Calu3 (cell line): ENCODE data around the gene ZNF750. TPM values are rescaled to one million over a fixed set of nuclear protein-coding genes. Genes with fewer than 3 reads are reported as not detected.

Experiments
- BruUV-seq: library from RNA; stranded (reverse); fragments of 400-500 nt; replicated peaks from 2 replicates; lab custom pipeline; 2021; lab: Mats Ljungman, UMichigan
- CTCF ChIA-PET: fragments of 300-600 bp; sonication (Branson Sonifier 250); formaldehyde crosslinking; loops from one replicate; lab custom pipeline; 2022; ENCODE audit warnings: antibody characterized with exemption; lab: Charles Lee
- DNase-seq: peaks from one replicate; pipeline ENCODE4 v3.0.0; 2022
- H3K27ac Mint-ChIP-seq: one replicate; pipeline ENCODE4 v1.8.0; 2022; ENCODE audit warnings: mixed read lengths; ENCODE audit not compliant: unreplicated experiment
- H3K27me3 Mint-ChIP-seq: one replicate; pipeline ENCODE4 v1.8.0; 2022; ENCODE audit warnings: mixed read lengths; ENCODE audit not compliant: unreplicated experiment
- H3K36me3 Mint-ChIP-seq: one replicate; pipeline ENCODE4 v1.8.0; 2022; ENCODE audit warnings: mild to moderate bottlenecking, moderate library complexity, mixed read lengths; ENCODE audit not compliant: insufficient read depth, unreplicated experiment
- H3K4me1 Mint-ChIP-seq: one replicate; pipeline ENCODE4 v1.8.0; 2022; ENCODE audit warnings: mild to moderate bottlenecking, low read depth, mixed read lengths; ENCODE audit not compliant: unreplicated experiment
- H3K4me3 Mint-ChIP-seq: one replicate; pipeline ENCODE4 v1.8.0; 2022; ENCODE audit warnings: mild to moderate bottlenecking, low read depth, moderate library complexity, mixed read lengths; ENCODE audit not compliant: unreplicated experiment
- H3K9me3 Mint-ChIP-seq: one replicate; pipeline ENCODE4 v1.8.0; 2022; ENCODE audit warnings: low read depth, mixed read lengths; ENCODE audit not compliant: unreplicated experiment
- intact Hi-C: fragments of 100-400 bp; cut with micrococcal nuclease; formaldehyde crosslinking; loops from one replicate; pipeline ENCODE4 v1.10.0; 2022; ENCODE audit not compliant: unreplicated experiment
- total RNA-seq: library from RNA; stranded (reverse); gene quantifications from 2 replicates; pipeline ENCODE4 v1.2.3, GENCODE V29; 2022
- TF ChIP-seq, protein P1 (sequence below): fragments of 200-600 bp; IDR thresholded peaks from one replicate; pipeline ENCODE4 v1.8.0; 2022; ENCODE audit warnings: antibody characterized with exemption; ENCODE audit not compliant: unreplicated experiment

The ZNF750 gene
- total RNA-seq, 1 experiment from 2014 or later = not detected

GRCh38 chr17:82859431-82860403 lies 19.9 kb upstream of the ZNF750 start:
- Mint-ChIP-seq H3K36me3 (peaks cover 29% of the 10 kb centered on the region), H3K9me3 (no peaks in the 10 kb centered on the region), H3K4me1 (peaks cover 28% of the 10 kb centered on the region), H3K4me3 (peak overlapping the region; percentile 55), H3K27ac (peak overlapping the region; percentile 62), H3K27me3 (no peaks in the 10 kb centered on the region)
- peak; percentile 81 for DNase-seq
- CTCF ChIA-PET = interaction anchor here (0.6 to 1.6 kb wide), 3 partner anchors 30 to 46 kb away, joined by 3 to 5 read pairs (median 4); no protein-coding TSS in a partner anchor
- TF ChIP-seq, protein P1, sequence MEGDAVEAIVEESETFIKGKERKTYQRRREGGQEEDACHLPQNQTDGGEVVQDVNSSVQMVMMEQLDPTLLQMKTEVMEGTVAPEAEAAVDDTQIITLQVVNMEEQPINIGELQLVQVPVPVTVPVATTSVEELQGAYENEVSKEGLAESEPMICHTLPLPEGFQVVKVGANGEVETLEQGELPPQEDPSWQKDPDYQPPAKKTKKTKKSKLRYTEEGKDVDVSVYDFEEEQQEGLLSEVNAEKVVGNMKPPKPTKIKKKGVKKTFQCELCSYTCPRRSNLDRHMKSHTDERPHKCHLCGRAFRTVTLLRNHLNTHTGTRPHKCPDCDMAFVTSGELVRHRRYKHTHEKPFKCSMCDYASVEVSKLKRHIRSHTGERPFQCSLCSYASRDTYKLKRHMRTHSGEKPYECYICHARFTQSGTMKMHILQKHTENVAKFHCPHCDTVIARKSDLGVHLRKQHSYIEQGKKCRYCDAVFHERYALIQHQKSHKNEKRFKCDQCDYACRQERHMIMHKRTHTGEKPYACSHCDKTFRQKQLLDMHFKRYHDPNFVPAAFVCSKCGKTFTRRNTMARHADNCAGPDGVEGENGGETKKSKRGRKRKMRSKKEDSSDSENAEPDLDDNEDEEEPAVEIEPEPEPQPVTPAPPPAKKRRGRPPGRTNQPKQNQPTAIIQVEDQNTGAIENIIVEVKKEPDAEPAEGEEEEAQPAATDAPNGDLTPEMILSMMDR = no peak
- TSS peak; percentile 91 for BruUV-seq
- intact Hi-C loops = no loop called here

GRCh38 chr17:82858376-82859126 lies 18.7 kb upstream of the ZNF750 start:
- H3K36me3 Mint-ChIP-seq = peaks cover 29% of the 10 kb centered on the region
- TF ChIP-seq, protein P1 = no peak
- H3K4me3 Mint-ChIP-seq = peak overlapping the region; percentile 15
- intact Hi-C loops = no loop called here
- no peaks in the 10 kb centered on the region for H3K9me3 Mint-ChIP-seq
- H3K27me3 Mint-ChIP-seq = no peaks in the 10 kb centered on the region
- peak; percentile 74 for DNase-seq
- CTCF ChIA-PET = interaction anchor here (0.6 to 1.6 kb wide), 3 partner anchors 31 to 66 kb away, joined by 3 to 4 read pairs (median 3); no protein-coding TSS in a partner anchor
- no TSS peak for BruUV-seq
- H3K27ac Mint-ChIP-seq = peak overlapping the region; percentile 41
- H3K4me1 Mint-ChIP-seq = peaks cover 28% of the 10 kb centered on the region

DNA sequence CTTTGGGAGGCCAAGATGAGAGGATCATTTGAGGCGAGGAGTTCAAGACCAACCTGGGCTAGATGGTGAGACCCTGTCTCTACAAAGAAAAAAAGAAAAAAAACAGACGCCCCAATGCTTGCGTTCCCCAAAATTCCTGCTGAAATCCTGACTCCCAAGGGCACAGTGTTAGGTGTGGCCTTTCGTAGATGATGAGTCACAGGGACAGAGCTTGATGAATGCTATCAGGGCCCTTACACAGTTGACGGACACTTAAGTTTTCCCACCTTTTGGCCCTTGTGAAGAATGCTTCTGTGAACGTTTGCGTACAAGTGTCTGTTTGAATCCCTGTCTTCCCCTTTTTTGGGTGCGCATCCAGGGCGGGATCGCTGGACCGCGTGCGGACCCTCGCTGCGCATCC lies 16.5 kb upstream of the ZNF750 start:
- Mint-ChIP-seq H3K4me1 (peaks cover 28% of the 10 kb centered on the region), H3K36me3 (peaks cover 29% of the 10 kb centered on the region), H3K27ac (no peak overlapping the region), H3K4me3 (no peak overlapping the region), H3K27me3 (no peaks in the 10 kb centered on the region), H3K9me3 (no peaks in the 10 kb centered on the region)
- TF ChIP-seq, protein P1 = no peak
- intact Hi-C loops = no loop called here
- no peak for DNase-seq
- CTCF ChIA-PET = no interaction called here
- BruUV-seq = no TSS peak

DNA sequence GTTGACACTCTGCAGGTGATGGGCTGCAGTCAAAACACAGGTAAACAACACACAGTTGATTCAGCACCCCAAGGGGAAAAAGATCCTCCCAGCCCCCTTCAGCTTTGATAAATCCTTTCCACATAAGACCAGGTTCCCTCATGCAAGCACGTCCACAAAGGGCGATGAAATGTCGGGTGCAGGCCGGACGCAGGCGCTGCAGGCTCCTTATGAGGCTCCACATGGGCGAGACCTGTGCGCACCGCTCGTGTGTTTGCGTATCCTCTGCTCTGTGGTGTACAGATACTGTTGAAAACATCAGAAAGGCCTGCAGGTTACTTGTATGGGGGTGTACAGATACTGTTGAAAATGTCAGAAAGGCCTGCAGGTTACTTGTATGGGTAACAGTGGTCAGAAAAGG lies 14.4 kb upstream of the ZNF750 start:
- H3K27ac Mint-ChIP-seq = no peak overlapping the region
- peaks cover 14% of the 10 kb centered on the region for H3K4me1 Mint-ChIP-seq
- DNase-seq = no peak
- H3K27me3 Mint-ChIP-seq = no peaks in the 10 kb centered on the region
- H3K4me3 Mint-ChIP-seq = no peak overlapping the region
- CTCF ChIA-PET = no interaction called here
- H3K9me3 Mint-ChIP-seq = peaks cover 2% of the 10 kb centered on the region
- no TSS peak for BruUV-seq
- TF ChIP-seq, protein P1 = no peak
- intact Hi-C loops = no loop called here
- H3K36me3 Mint-ChIP-seq = peaks cover 17% of the 10 kb centered on the region
